K562 (cell line): Measurements from ENCODE around the gene HPS3. TPM values are rescaled to one million over a fixed set of nuclear protein-coding genes. Genes with fewer than 3 reads are reported as not detected.

ENCODE experiments used
- CBFA2T3 ChIP-seq: fragments of 450-650 bp; IDR thresholded peaks from 2 replicates; pipeline ENCODE4 v1.6.1; 2017
- CHAMP1 ChIP-seq: fragments of 450-650 bp; IDR thresholded peaks from 2 replicates; pipeline ENCODE4 v1.6.1; 2016; ENCODE audit warnings: mild to moderate bottlenecking
- CREBBP ChIP-seq: IDR thresholded peaks from one replicate; pipeline ENCODE4 v1.6.1; 2012; ENCODE audit warnings: low read depth, mild to moderate bottlenecking, control low read depth, inconsistent platforms, low read length
- FOSL1 ChIP-seq: fragments of 200-800 bp; sonication (Bioruptor generic); conservative IDR thresholded peaks from 2 replicates; pipeline ENCODE4 v1.6.1; 2016; ENCODE audit warnings: missing genetic modification characterization, missing compliant biosample characterization
- GABPB2 ChIP-seq: fragments of 250-450 bp; sonication (Bioruptor Pico); conservative IDR thresholded peaks from 2 replicates; pipeline ENCODE4 v1.5.1; 2021; ENCODE audit warnings: mild to moderate bottlenecking
- GATAD2A ChIP-seq: fragments of 450-650 bp; IDR thresholded peaks from 2 replicates; pipeline ENCODE4 v1.6.1; 2017
- HBP1 ChIP-seq: fragments of 450-650 bp; formaldehyde crosslinking; IDR thresholded peaks from 2 replicates; pipeline ENCODE4 v1.4.0; 2022; ENCODE audit warnings: missing genetic modification characterization
- HDAC2 ChIP-seq: fragments of 450-650 bp; IDR thresholded peaks from 2 replicates; pipeline ENCODE4 v1.6.1; 2016; ENCODE audit warnings: mild to moderate bottlenecking
- HDAC8 ChIP-seq: fragments of 450-650 bp; IDR thresholded peaks from 2 replicates; pipeline ENCODE4 v1.6.1; 2016; ENCODE audit warnings: mild to moderate bottlenecking, missing genetic modification characterization, moderate library complexity, missing compliant biosample characterization
- MYC ChIP-seq, 2 experiments: fragments of 250-450 bp in 1 of 2; sonication (Bioruptor Pico) in 1 of 2; IDR thresholded peaks; 2 replicates each; pipeline versions ENCODE4 v1.5.1 to v1.6.1; 2012 to 2021; ENCODE audit warnings: low read depth in 2 of 2, borderline replicate concordance in 1 of 2, improper control_type of control experiment in 1 of 2, low read length in 1 of 2, mild to moderate bottlenecking in 1 of 2, moderate library complexity in 1 of 2
- NCOA1 ChIP-seq: fragments of 450-650 bp; IDR thresholded peaks from 2 replicates; pipeline ENCODE4 v1.6.1; 2016; ENCODE audit warnings: low read depth
- NRF1 ChIP-seq, 2 experiments: fragments of 450-650 bp; IDR thresholded peaks in 1 of 2; conservative IDR thresholded peaks in 1 of 2; 2 replicates each; pipeline ENCODE4 v1.6.1; 2014; ENCODE audit warnings: mild to moderate bottlenecking in 2 of 2
- RBM17 ChIP-seq: fragments of 200-400 bp; formaldehyde crosslinking; IDR thresholded peaks from 2 replicates; pipeline ENCODE4 v1.6.1; 2017; ENCODE audit warnings: low read depth, mild to moderate bottlenecking, low read length, borderline replicate concordance
- RCOR1 ChIP-seq, 2 experiments: IDR thresholded peaks; 2 replicates each; pipeline ENCODE4 v1.6.1; 2012; ENCODE audit warnings: low read depth in 2 of 2, low read length in 2 of 2, borderline replicate concordance in 1 of 2, improper control_type of control experiment in 1 of 2
- SMAD1 ChIP-seq: fragments of 150-350 bp; IDR thresholded peaks from 2 replicates; pipeline ENCODE4 v1.6.1; 2014; ENCODE audit warnings: low read length, low read depth; ENCODE audit not compliant: partially characterized antibody
- SMAD4 ChIP-seq: fragments of 250-450 bp; sonication (Bioruptor Pico); conservative IDR thresholded peaks from 2 replicates; pipeline ENCODE4 v1.8.0; 2021; ENCODE audit warnings: inconsistent platforms, mild to moderate bottlenecking, moderate library complexity
- ZBTB11 ChIP-seq, 3 experiments: fragments of 200-800 bp in 1 of 3; fragments of 250-450 bp in 1 of 3; fragments of 450-650 bp in 1 of 3; sonication (Bioruptor Pico) in 1 of 3; sonication (Bioruptor generic) in 1 of 3; formaldehyde crosslinking in 1 of 3; IDR thresholded peaks; 2 replicates each; pipeline versions ENCODE4 v1.6.1 to v1.8.0; 2016 to 2022; ENCODE audit warnings: mild to moderate bottlenecking in 2 of 3, missing genetic modification characterization in 2 of 3, missing compliant biosample characterization in 1 of 3, moderate library complexity in 1 of 3
- ZFP91 ChIP-seq: sonication (generic); formaldehyde crosslinking; IDR thresholded peaks from 2 replicates; pipeline ENCODE4 v1.8.0; 2022; ENCODE audit warnings: mild to moderate bottlenecking, missing genetic modification reagents
- ZFPM2 ChIP-seq: fragments of 250-450 bp; sonication (Bioruptor Pico); IDR thresholded peaks from 2 replicates; pipeline ENCODE4 v1.5.1; 2022; ENCODE audit warnings: mild to moderate bottlenecking
- polyA plus RNA-seq, 8 experiments: library from polyadenylated mRNA; depleted of rRNA in 4 of 8; stranded (reverse) in 5 of 8; unstranded in 3 of 8; fragments of >200 nt; fragmentation: Nextera tagmentation in 2 of 8; fragmentation: Illumina TruSeq in 1 of 8; extraction: Ambion mirVana in 2 of 8; extraction: Trizol in 1 of 8; gene quantifications; 2 replicates each; pipeline versions ENCODE4 v1.2.1 to v1.2.3, GENCODE V29; 2011 to 2014; ENCODE audit warnings: inconsistent platforms in 1 of 8, missing spikeins in 1 of 8
- total RNA-seq, 7 experiments: library from RNA; depleted of rRNA in 6 of 7; stranded (reverse); fragments of >200 nt in 6 of 7; fragmentation: Illumina TruSeq in 2 of 7; extraction: Trizol in 2 of 7; gene quantifications; 2 replicates each; pipeline versions ENCODE4 v1.2.1 to v1.2.3, GENCODE V29; 2011 to 2021; ENCODE audit warnings: low replicate concordance in 1 of 7

The HPS3 gene
- total and polyA plus RNA-seq, 9 of the 15 experiments (the other 6 are each of a cell fraction or from before 2014, with no cell fraction given), result 1.2 to 11.3 (median 7.6) TPM

- TF ChIP-seq ZBTB11 (CRISPR knock-in tag; IDR thresholded peaks at IDR 0.05), result peak in 1 of 3 experiments; percentile 15; a peak in 1 of 6 replicates
- TF ChIP-seq ZFP91 (CRISPR knock-in tag), result no peak
- peak; percentile 78; the same call in 1 of the 2 replicates for TF ChIP-seq GATAD2A
- TF ChIP-seq NRF1 (conservative IDR thresholded peaks at IDR 0.05 in 1 of 2, IDR thresholded peaks at IDR 0.05 in 1 of 2), result peak; percentile 71 to 75
- no peak for TF ChIP-seq ZFPM2 (CRISPR knock-in tag)
- TF ChIP-seq CHAMP1, result peak; percentile 83
- TF ChIP-seq HBP1, result no peak
- peak; percentile 58 for TF ChIP-seq SMAD4 (CRISPR knock-in tag)
- peak in 1 of 2 experiments; percentile 80; a peak in 2 of 4 replicates for TF ChIP-seq RCOR1 (IDR thresholded peaks at IDR 0.05; ENCODE audit: borderline replicate concordance in 1 of 2, low read depth in 2 of 2, low read length in 2 of 2)
- peak; percentile 49 for TF ChIP-seq SMAD1
- peak; percentile 52 for TF ChIP-seq FOSL1 (tag)
- no peak for TF ChIP-seq RBM17
- TF ChIP-seq CBFA2T3, result peak; percentile 93
- TF ChIP-seq GABPB2, result no peak
- peak; percentile 87; the same call in 1 of the 2 replicates for TF ChIP-seq NCOA1
- no peak for TF ChIP-seq HDAC8 (tag)
- 0 out of 2 replicates have a peak, but pooled peaks have one; percentile 56 for TF ChIP-seq HDAC2
- TF ChIP-seq MYC (IDR thresholded peaks at IDR 0.05; ENCODE audit: low read depth, low read length), result peak; percentile 45
- TF ChIP-seq MYC (CRISPR knock-in tag; IDR thresholded peaks at IDR 0.05; ENCODE audit: borderline replicate concordance, low read depth), result no peak
- TF ChIP-seq CREBBP, result no peak
Measured at GRCh38 chr3:149085828-149086231, 43.6 kb upstream of the HPS3 start (continued).
